Measurements from ENCODE around the gene LRCOL1.

LRCOL1 gene

GRCh38 chr12:132565365-132565764 lies 45.0 kb downstream of the LRCOL1 start:
- Histone ChIP-seq H3K36me3 (ENCODE audit: control insufficient read depth, low read length) (peaks cover 22% of the 10 kb centered on the region), H3K9me2 (replicated peaks; ENCODE audit: control insufficient read depth, low read length) (no peaks in the 10 kb centered on the region), H3K4me1 (ENCODE audit: control insufficient read depth, low read length) (peaks cover 16% of the 10 kb centered on the region), H3K4me3 (ENCODE audit: low read length) (no peak overlapping the region), H3K9me3 (ENCODE audit: control insufficient read depth, insufficient read depth, low read length) (no peaks in the 10 kb centered on the region), H3F3A (ENCODE audit: control insufficient read depth, insufficient read depth) (no peaks in the 10 kb centered on the region), H3K4me2 (ENCODE audit: low read length) (no peak overlapping the region), H3K27ac (ENCODE audit: low read depth, low read length) (no peak overlapping the region), H4K20me1 (ENCODE audit: control insufficient read depth, insufficient read depth, low read depth, low read length) (peaks cover 4% of the 10 kb centered on the region), H3K27me3 (ENCODE audit: control insufficient read depth, low read length) (no peaks in the 10 kb centered on the region), H3K79me2 (ENCODE audit: control insufficient read depth, low read length) (peaks cover 77% of the 10 kb centered on the region)
- no peak for TF ChIP-seq CTCF (IDR thresholded peaks at IDR 0.05; ENCODE audit: low read depth, low read length, poor library complexity, severe bottlenecking)
- no peak for TF ChIP-seq EZH2phosphoT487 (IDR thresholded peaks at IDR 0.05; ENCODE audit: borderline replicate concordance, low read length)

GRCh38 chr12:132563911-132564310 lies 46.5 kb downstream of the LRCOL1 start:
- Histone ChIP-seq H3K9me3 (ENCODE audit: control insufficient read depth, insufficient read depth, low read length) (no peaks in the 10 kb centered on the region), H3K27ac (ENCODE audit: low read depth, low read length) (no peak overlapping the region), H3K79me2 (ENCODE audit: control insufficient read depth, low read length) (peaks cover 81% of the 10 kb centered on the region), H3K4me1 (ENCODE audit: control insufficient read depth, low read length) (peaks cover 23% of the 10 kb centered on the region), H4K20me1 (ENCODE audit: control insufficient read depth, insufficient read depth, low read depth, low read length) (peaks cover 4% of the 10 kb centered on the region), H3K9me2 (replicated peaks; ENCODE audit: control insufficient read depth, low read length) (no peaks in the 10 kb centered on the region), H3F3A (ENCODE audit: control insufficient read depth, insufficient read depth) (peaks cover 7% of the 10 kb centered on the region), H3K4me2 (ENCODE audit: low read length) (no peak overlapping the region), H3K4me3 (ENCODE audit: low read length) (no peak overlapping the region), H3K36me3 (ENCODE audit: control insufficient read depth, low read length) (peaks cover 21% of the 10 kb centered on the region), H3K27me3 (ENCODE audit: control insufficient read depth, low read length) (no peaks in the 10 kb centered on the region)
- TF ChIP-seq CTCF (IDR thresholded peaks at IDR 0.05; ENCODE audit: low read depth, low read length, poor library complexity, severe bottlenecking) (no peak), EZH2phosphoT487 (IDR thresholded peaks at IDR 0.05; ENCODE audit: borderline replicate concordance, low read length) (no peak)

- Histone ChIP-seq H3K36me3 (ENCODE audit: control insufficient read depth, low read length) (peaks cover 19% of the 10 kb centered on the region), H3K9me3 (ENCODE audit: control insufficient read depth, insufficient read depth, low read length) (no peaks in the 10 kb centered on the region), H3F3A (ENCODE audit: control insufficient read depth, insufficient read depth) (peaks cover 7% of the 10 kb centered on the region), H3K27me3 (ENCODE audit: control insufficient read depth, low read length) (no peaks in the 10 kb centered on the region), H4K20me1 (ENCODE audit: control insufficient read depth, insufficient read depth, low read depth, low read length) (peaks cover 4% of the 10 kb centered on the region; the same call in 1 of the 2 replicates), H3K4me3 (ENCODE audit: low read length) (no peak overlapping the region), H3K4me1 (ENCODE audit: control insufficient read depth, low read length) (peaks cover 31% of the 10 kb centered on the region), H3K27ac (ENCODE audit: low read depth, low read length) (no peak overlapping the region), H3K79me2 (ENCODE audit: control insufficient read depth, low read length) (peaks cover 73% of the 10 kb centered on the region), H3K4me2 (ENCODE audit: low read length) (no peak overlapping the region), H3K9me2 (replicated peaks; ENCODE audit: control insufficient read depth, low read length) (no peaks in the 10 kb centered on the region)
- TF ChIP-seq EZH2phosphoT487 (IDR thresholded peaks at IDR 0.05; ENCODE audit: borderline replicate concordance, low read length) = no peak
Measured at GRCh38 chr12:132562489-132563021, 47.8 kb downstream of the LRCOL1 start.

- Histone ChIP-seq H3K4me2 (ENCODE audit: low read length) (peak overlapping the region; percentile 96), H3K27me3 (ENCODE audit: control insufficient read depth, low read length) (no peaks in the 10 kb centered on the region), H3K9me3 (ENCODE audit: control insufficient read depth, insufficient read depth, low read length) (no peaks in the 10 kb centered on the region), H3K4me1 (ENCODE audit: control insufficient read depth, low read length) (peaks cover 31% of the 10 kb centered on the region), H3K9me2 (replicated peaks; ENCODE audit: control insufficient read depth, low read length) (no peaks in the 10 kb centered on the region), H3K27ac (ENCODE audit: low read depth, low read length) (peak overlapping the region; percentile 62; the same call in 1 of the 2 replicates), H4K20me1 (ENCODE audit: control insufficient read depth, insufficient read depth, low read depth, low read length) (peaks cover 4% of the 10 kb centered on the region; the same call in 1 of the 2 replicates), H3K4me3 (ENCODE audit: low read length) (peak overlapping the region; percentile 88), H3F3A (ENCODE audit: control insufficient read depth, insufficient read depth) (peaks cover 7% of the 10 kb centered on the region), H3K36me3 (ENCODE audit: control insufficient read depth, low read length) (peaks cover 18% of the 10 kb centered on the region), H3K79me2 (ENCODE audit: control insufficient read depth, low read length) (peaks cover 63% of the 10 kb centered on the region)
- TF ChIP-seq CTCF (IDR thresholded peaks at IDR 0.05; ENCODE audit: low read depth, low read length, poor library complexity, severe bottlenecking) (peak; percentile 48), EZH2phosphoT487 (IDR thresholded peaks at IDR 0.05; ENCODE audit: borderline replicate concordance, low read length) (no peak)
Measured at GRCh38 chr12:132561427-132562156, 48.8 kb downstream of the LRCOL1 start.

Data from DOHH2 (cell line).